Nephron progenitor cell (in vitro differentiated cells): ENCODE results near the gene RAD51B.

ENCODE experiments used
- DNase-seq: peaks from one replicate; pipeline ENCODE4 v3.0.0; 2021
- H3K27ac Mint-ChIP-seq: 2 replicates; pipeline ENCODE4 v1.8.0; 2021; ENCODE audit warnings: mild to moderate bottlenecking, moderate library complexity, mixed read lengths
- H3K27me3 Mint-ChIP-seq: 2 replicates; pipeline ENCODE4 v1.8.0; 2021; ENCODE audit warnings: mild to moderate bottlenecking, low read depth, mixed read lengths; ENCODE audit not compliant: poor library complexity
- H3K36me3 Mint-ChIP-seq: 2 replicates; pipeline ENCODE4 v1.8.0; 2021; ENCODE audit warnings: low read depth, mixed read lengths
- H3K4me1 Mint-ChIP-seq: 2 replicates; pipeline ENCODE4 v1.8.0; 2021; ENCODE audit warnings: mixed read lengths
- H3K4me3 Mint-ChIP-seq: 2 replicates; pipeline ENCODE4 v1.8.0; 2021; ENCODE audit warnings: mild to moderate bottlenecking, moderate library complexity, mixed read lengths
- H3K9me3 Mint-ChIP-seq: 2 replicates; pipeline ENCODE4 v1.8.0; 2021; ENCODE audit warnings: mild to moderate bottlenecking, moderate library complexity, mixed read lengths
- CTCF ChIP-seq: fragments of 200-600 bp; sonication (generic); IDR thresholded peaks from 2 replicates; pipeline ENCODE4 v1.5.0; 2021; ENCODE audit warnings: antibody characterized with exemption

The RAD51B gene

GRCh38 chr14:68173227-68173972, 353.8 kb downstream of the RAD51B start:
- Mint-ChIP-seq H3K4me1 (peaks cover 50% of the 10 kb centered on the region), H3K27ac (no peak overlapping the region), H3K9me3 (no peaks in the 10 kb centered on the region), H3K27me3 (no peaks in the 10 kb centered on the region), H3K36me3 (peaks cover 5% of the 10 kb centered on the region), H3K4me3 (no peak overlapping the region)
- no peak for TF ChIP-seq CTCF
- DNase-seq = no peak

- Mint-ChIP-seq H3K27ac (no peak overlapping the region), H3K4me3 (no peak overlapping the region), H3K36me3 (peaks cover 5% of the 10 kb centered on the region), H3K27me3 (no peaks in the 10 kb centered on the region), H3K9me3 (no peaks in the 10 kb centered on the region), H3K4me1 (peaks cover 49% of the 10 kb centered on the region)
- no peak for DNase-seq
- TF ChIP-seq CTCF = no peak
Measured at GRCh38 chr14:68174446-68174845, 354.9 kb downstream of the RAD51B start.

- Mint-ChIP-seq H3K36me3 (peaks cover 5% of the 10 kb centered on the region), H3K4me3 (no peak overlapping the region), H3K9me3 (no peaks in the 10 kb centered on the region), H3K4me1 (peaks cover 66% of the 10 kb centered on the region), H3K27me3 (no peaks in the 10 kb centered on the region), H3K27ac (no peak overlapping the region)
- no peak for TF ChIP-seq CTCF
- no peak for DNase-seq
Measured at GRCh38 chr14:68176687-68177086, 357.1 kb downstream of the RAD51B start.

GRCh38 chr14:68177728-68178127, 358.1 kb downstream of the RAD51B start:
- Mint-ChIP-seq H3K36me3 (peaks cover 1% of the 10 kb centered on the region), H3K27me3 (no peaks in the 10 kb centered on the region), H3K4me1 (peaks cover 64% of the 10 kb centered on the region), H3K4me3 (no peak overlapping the region), H3K27ac (no peak overlapping the region), H3K9me3 (no peaks in the 10 kb centered on the region)
- no peak for TF ChIP-seq CTCF
- DNase-seq = no peak

- no peaks in the 10 kb centered on the region for H3K27me3 Mint-ChIP-seq
- H3K36me3 Mint-ChIP-seq = peaks cover 4% of the 10 kb centered on the region
- H3K9me3 Mint-ChIP-seq = no peaks in the 10 kb centered on the region
- no peak overlapping the region for H3K4me3 Mint-ChIP-seq
- DNase-seq = no peak
- H3K4me1 Mint-ChIP-seq = peaks cover 61% of the 10 kb centered on the region
- TF ChIP-seq CTCF = no peak
- no peak overlapping the region for H3K27ac Mint-ChIP-seq
Measured at GRCh38 chr14:68178282-68178681, 358.7 kb downstream of the RAD51B start.
